ENCODE results near the gene RAPGEF4. TPM values are rescaled to one million over a fixed set of nuclear protein-coding genes. Genes with fewer than 3 reads are reported as not detected.

The RAPGEF4 gene
- total RNA-seq, 1 experiment from 2014 or later = 1.4 TPM

DNA sequence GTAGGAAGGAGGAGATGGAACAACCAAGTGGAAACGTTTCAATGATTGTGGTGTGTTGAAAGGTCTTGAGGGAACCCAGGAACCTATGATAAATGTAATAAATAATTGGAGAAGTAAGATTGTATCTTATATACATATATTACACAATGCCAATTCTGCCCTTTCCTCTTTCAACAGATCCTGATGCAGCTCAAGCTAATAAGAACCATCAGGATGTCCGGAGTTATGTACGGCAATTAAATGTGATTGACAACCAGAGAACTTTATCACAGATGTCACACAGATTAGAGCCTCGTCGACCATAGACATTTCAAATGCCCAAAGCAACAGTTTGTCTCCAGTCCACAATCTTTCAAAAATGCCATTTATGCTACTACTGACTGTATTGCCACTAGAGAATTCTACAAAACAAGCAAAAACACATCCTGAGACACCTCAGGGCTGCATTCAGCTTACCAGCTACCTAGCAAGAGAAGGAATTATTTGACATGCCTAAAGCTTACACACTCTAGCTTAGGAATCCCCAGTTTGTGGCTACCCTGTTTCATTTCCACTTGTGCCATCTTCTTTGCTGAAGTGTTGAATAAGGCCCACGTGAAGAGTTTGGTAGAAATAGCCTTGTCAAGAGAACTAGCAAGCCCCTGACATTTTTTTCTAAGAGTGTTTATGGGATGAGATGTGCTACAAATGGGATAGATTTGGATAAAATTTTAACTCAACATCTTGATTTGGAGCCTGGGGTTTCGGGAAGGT lies 316.0 kb downstream of the RAPGEF4 start:
- H3K27me3 Mint-ChIP-seq (ENCODE audit: low read depth) = 0 out of 2 replicates have a peak, but pooled peaks cover 1% of the 10 kb centered on the region

More for the DNA sequence above, 316.0 kb downstream of the RAPGEF4 start:
- Histone ChIP-seq H4K8ac (replicated peaks; ENCODE audit: insufficient read length, low read depth, low read length) (no peak overlapping the region), H2BK5ac (ENCODE audit: insufficient read length, low read length) (no peak overlapping the region), H3K4ac (ENCODE audit: low read depth, low read length) (no peak overlapping the region), H3K27me3 (ENCODE audit: insufficient read depth, low read length) (no peaks in the 10 kb centered on the region), H3K9me3 (ENCODE audit: control insufficient read depth, low read depth, low read length) (no peaks in the 10 kb centered on the region), H3K9ac (ENCODE audit: extremely low read depth, insufficient read length, low read length) (no peak overlapping the region), H3K23me2 (ENCODE audit: insufficient read length, low read depth, low read length, poor library complexity, severe bottlenecking) (no peaks in the 10 kb centered on the region), H4K20me1 (ENCODE audit: control insufficient read depth, insufficient read depth, insufficient read length) (no peaks in the 10 kb centered on the region), H3K4me1 (ENCODE audit: insufficient read depth, low read length) (no peaks in the 10 kb centered on the region), H4K91ac (ENCODE audit: insufficient read length, low read depth, low read length) (no peak overlapping the region), H3K79me2 (ENCODE audit: insufficient read depth, low read length) (no peaks in the 10 kb centered on the region), H2BK20ac (ENCODE audit: low read depth, low read length, poor library complexity, severe bottlenecking) (no peak overlapping the region), H2AK5ac (ENCODE audit: insufficient read length, low read length) (no peak overlapping the region), H3T11ph (ENCODE audit: low read length) (no peak overlapping the region), H3K79me1 (ENCODE audit: insufficient read depth, low read depth, low read length, poor library complexity, severe bottlenecking) (no peaks in the 10 kb centered on the region), H3K14ac (ENCODE audit: insufficient read depth, low read length) (no peak overlapping the region), H2AFZ (ENCODE audit: low read length) (no peak overlapping the region), H4K5ac (ENCODE audit: insufficient read length, low read depth, low read length) (no peak overlapping the region), H3K18ac (ENCODE audit: insufficient read length, low read depth, low read length) (no peak overlapping the region), H2BK120ac (ENCODE audit: low read depth, low read length, poor library complexity, severe bottlenecking) (no peak overlapping the region), H2BK12ac (ENCODE audit: insufficient read length, low read depth, low read length) (no peak overlapping the region), H3K56ac (ENCODE audit: insufficient read length, low read depth, low read length) (no peak overlapping the region), H2BK15ac (ENCODE audit: low read depth, low read length) (no peak overlapping the region), H3K27ac (ENCODE audit: insufficient read length, low read depth, low read length) (no peak overlapping the region), H3K4me2 (ENCODE audit: insufficient read depth, insufficient read length, low read length) (no peak overlapping the region), H3K23ac (ENCODE audit: insufficient read length, low read depth, low read length) (no peak overlapping the region)
- Mint-ChIP-seq H3K4me3 (no peak overlapping the region), H3K9me3 (no peaks in the 10 kb centered on the region), H3K36me3 (ENCODE audit: insufficient read depth in 1 of 3, low read depth in 3 of 3) (no peaks in the 10 kb centered on the region), H3K4me1 (no peaks in the 10 kb centered on the region), H3K27ac (no peak overlapping the region)
- no CpG with 5 or more reads among the region's 7 CpGs for WGBS (ENCODE audit: extremely low coverage, insufficient read length, low lambda C conversion rate)
- no peak for DNase-seq
- TF ChIP-seq CTCF (conservative IDR thresholded peaks at IDR 0.05) = no peak
